Measurements from ENCODE around the gene SNX3. TPM values are rescaled to one million over a fixed set of nuclear protein-coding genes. Genes with fewer than 3 reads are reported as not detected.
A peak's percentile ranks its signal among the peaks of the same experiment; 100 is the strongest.

Gene SNX3
- total and polyA plus RNA-seq, 2 donors from 2014 or later, result 143 to 236 TPM

DNA sequence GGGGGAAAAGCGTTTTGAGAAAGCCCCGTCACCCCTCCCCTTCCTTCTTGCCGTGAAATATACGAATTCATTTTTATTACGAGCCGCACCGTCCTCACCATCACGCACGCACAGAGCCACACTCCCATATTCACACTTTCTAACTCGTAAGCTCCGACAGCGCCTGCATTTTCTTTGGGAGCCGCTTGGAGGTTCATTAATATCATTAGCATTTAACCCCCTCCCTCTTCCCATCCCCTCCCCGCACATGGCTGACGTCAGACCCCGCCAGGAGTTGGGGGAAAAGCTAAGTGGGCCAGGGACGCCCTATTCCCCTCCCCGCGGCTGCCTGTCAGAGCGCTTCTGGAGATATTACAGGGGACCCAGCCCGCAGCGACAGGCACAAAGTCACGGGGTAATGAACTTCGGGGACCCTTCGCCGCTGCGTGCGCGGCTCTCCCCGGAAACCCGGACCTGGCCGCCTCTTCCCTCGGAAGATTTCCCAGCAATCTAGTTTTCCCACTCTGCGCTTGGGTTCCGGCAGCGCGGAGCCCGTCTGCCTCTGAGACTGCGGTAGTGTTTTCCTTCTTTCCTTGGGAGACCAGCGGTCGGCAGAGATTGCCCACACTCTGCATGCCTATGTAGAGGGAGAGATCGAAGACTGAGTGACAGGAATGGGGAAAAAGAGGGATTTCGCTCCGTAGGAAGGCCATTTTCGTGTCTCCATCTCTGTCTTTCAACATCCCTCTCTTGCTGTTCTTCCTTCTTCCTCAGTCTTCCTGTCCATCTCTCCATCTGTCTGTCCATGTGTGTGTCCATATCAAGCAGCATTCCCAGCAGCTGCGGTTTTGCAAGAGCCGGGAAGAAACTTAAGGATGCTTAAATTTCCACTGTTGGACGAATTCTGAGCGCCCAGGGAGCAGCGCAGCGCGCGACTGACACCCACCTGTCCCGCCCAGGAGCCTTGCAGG is 94.9 kb downstream of the SNX3 start, which contains the start of gene NR2E1:
Gene NR2E1, plus strand, starts transcription at position 309 of the 950 bp plus-strand sequence. CDS start 744 bp downstream, outside the sequence.
- no peak within 1 kb of the TSS for H3K27ac ChIP-seq (ENCODE audit: low read depth in 2 of 2, low read length in 2 of 2)
- no peak within 1 kb of the TSS for H3K9ac ChIP-seq (ENCODE audit: low read length in 3 of 3)
- TF ChIP-seq, protein P1, sequence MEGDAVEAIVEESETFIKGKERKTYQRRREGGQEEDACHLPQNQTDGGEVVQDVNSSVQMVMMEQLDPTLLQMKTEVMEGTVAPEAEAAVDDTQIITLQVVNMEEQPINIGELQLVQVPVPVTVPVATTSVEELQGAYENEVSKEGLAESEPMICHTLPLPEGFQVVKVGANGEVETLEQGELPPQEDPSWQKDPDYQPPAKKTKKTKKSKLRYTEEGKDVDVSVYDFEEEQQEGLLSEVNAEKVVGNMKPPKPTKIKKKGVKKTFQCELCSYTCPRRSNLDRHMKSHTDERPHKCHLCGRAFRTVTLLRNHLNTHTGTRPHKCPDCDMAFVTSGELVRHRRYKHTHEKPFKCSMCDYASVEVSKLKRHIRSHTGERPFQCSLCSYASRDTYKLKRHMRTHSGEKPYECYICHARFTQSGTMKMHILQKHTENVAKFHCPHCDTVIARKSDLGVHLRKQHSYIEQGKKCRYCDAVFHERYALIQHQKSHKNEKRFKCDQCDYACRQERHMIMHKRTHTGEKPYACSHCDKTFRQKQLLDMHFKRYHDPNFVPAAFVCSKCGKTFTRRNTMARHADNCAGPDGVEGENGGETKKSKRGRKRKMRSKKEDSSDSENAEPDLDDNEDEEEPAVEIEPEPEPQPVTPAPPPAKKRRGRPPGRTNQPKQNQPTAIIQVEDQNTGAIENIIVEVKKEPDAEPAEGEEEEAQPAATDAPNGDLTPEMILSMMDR (IDR thresholded peaks at IDR 0.05; ENCODE audit: borderline replicate concordance, extremely low read depth, insufficient read depth), result no peak
- no peaks in the 10 kb centered on the region for H3K36me3 ChIP-seq (ENCODE audit: control insufficient read depth in 2 of 3, insufficient read depth in 3 of 3, low read length in 3 of 3)
- H3K9me3 ChIP-seq (ENCODE audit: control insufficient read depth in 2 of 3, insufficient read depth in 1 of 3, low read length in 3 of 3), result no peaks in the 10 kb centered on the region
- peaks cover 0 to 21% (median 6%) of the 10 kb centered on the region in 3 donors for H3K4me1 ChIP-seq (ENCODE audit: control insufficient read depth in 2 of 3, insufficient read depth in 2 of 3, low read depth in 1 of 3, low read length in 3 of 3)
- intact Hi-C loops (cut with DNase I), result no loop called here
- DNase-seq (peak in 1 of 5 donors; percentile 33), FAIRE-seq (no peak)
- no peak within 1 kb of the TSS for H3K4me3 ChIP-seq (ENCODE audit: low read length in 3 of 3)
- peaks cover 85% of the 10 kb centered on the region for H3K27me3 ChIP-seq (ENCODE audit: control insufficient read depth, insufficient read depth, low read length)

DNA sequence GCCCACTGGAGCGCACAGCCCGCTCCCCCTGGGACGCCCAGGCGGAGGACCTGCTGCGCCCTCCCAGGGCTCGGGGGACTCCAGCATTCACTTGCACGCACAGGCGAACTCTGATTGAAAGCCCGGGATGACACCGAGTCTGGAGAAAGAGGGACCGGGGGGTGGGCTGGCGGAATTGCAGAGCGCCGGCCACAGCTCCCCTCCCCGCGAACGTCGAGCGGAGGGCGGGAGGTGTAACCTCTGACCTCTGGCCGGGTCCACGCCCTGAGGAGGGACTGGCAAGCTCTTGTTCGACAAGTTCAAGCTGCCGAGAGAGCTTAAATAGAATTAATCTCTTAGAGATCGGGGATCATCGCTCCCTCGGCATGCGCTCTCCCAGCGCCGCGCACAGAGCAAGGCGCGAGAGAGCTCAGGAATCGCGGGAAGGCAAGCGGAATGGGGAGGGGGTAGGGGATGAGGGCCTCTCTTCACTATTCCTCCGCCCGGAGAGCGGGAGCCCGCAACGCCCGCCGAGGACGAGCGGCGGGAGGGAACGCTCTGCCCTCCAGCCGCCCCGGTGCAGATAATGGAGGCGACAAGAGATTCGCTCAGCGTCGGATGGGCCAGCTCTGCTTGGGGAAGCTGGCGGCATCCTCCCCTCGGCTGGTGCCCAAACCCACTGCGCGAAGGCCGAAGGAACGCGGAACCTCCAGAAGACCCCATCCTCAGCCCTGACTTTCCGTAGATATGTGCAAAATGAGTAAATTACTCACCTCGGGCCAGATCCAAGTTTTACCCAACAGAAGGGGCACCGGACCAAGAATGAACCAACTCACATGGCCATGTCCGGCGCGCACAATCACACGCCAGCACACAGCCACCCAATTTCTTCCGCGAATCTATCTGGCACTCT is 95.8 kb downstream of the SNX3 start:
- Histone ChIP-seq H3K27ac (ENCODE audit: low read depth in 2 of 2, low read length in 2 of 2) (no peak overlapping the region), H3K9me3 (ENCODE audit: control insufficient read depth in 2 of 3, insufficient read depth in 1 of 3, low read length in 3 of 3) (no peaks in the 10 kb centered on the region), H3K4me3 (ENCODE audit: low read length in 3 of 3) (no peak overlapping the region), H3K9ac (ENCODE audit: low read length in 3 of 3) (no peak overlapping the region), H3K27me3 (ENCODE audit: control insufficient read depth, insufficient read depth, low read length) (peaks cover 86% of the 10 kb centered on the region), H3K4me1 (ENCODE audit: control insufficient read depth in 2 of 3, insufficient read depth in 2 of 3, low read depth in 1 of 3, low read length in 3 of 3) (peaks cover 0 to 21% (median 6%) of the 10 kb centered on the region in 3 donors), H3K36me3 (ENCODE audit: control insufficient read depth in 2 of 3, insufficient read depth in 3 of 3, low read length in 3 of 3) (no peaks in the 10 kb centered on the region)
- intact Hi-C loops (cut with DNase I), result no loop called here
- peak in 1 of 5 donors; percentile 24 for DNase-seq
- TF ChIP-seq, protein P1 (IDR thresholded peaks at IDR 0.05; ENCODE audit: borderline replicate concordance, extremely low read depth, insufficient read depth), result no peak
- FAIRE-seq, result no peak

DNA sequence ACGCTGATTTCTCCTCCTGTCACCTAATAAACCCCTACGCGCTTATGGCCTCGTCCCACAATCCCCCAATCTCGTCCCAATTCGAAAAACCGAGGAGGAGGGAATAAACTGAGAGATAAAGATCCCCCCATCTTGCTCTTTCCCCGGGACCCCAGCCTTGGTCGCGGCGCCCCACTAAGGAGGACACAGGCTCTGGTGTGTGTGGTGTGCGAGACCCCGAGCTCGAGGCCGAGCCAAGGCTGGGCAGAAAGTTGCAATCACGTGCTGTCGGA is 96.4 kb downstream of the SNX3 start:
- peaks cover 0 to 20% (median 6%) of the 10 kb centered on the region in 3 donors for H3K4me1 ChIP-seq (ENCODE audit: control insufficient read depth in 2 of 3, insufficient read depth in 2 of 3, low read depth in 1 of 3, low read length in 3 of 3)
- FAIRE-seq, result no peak
- no peak overlapping the region for H3K9ac ChIP-seq (ENCODE audit: low read length in 3 of 3)
- H3K27ac ChIP-seq (ENCODE audit: low read depth in 2 of 2, low read length in 2 of 2), result no peak overlapping the region
- intact Hi-C loops (cut with DNase I), result no loop called here
- no peaks in the 10 kb centered on the region for H3K9me3 ChIP-seq (ENCODE audit: control insufficient read depth in 2 of 3, insufficient read depth in 1 of 3, low read length in 3 of 3)
- H3K27me3 ChIP-seq (ENCODE audit: control insufficient read depth, insufficient read depth, low read length), result peaks cover 88% of the 10 kb centered on the region
- TF ChIP-seq, protein P1 (IDR thresholded peaks at IDR 0.05; ENCODE audit: borderline replicate concordance, extremely low read depth, insufficient read depth), result no peak
- H3K36me3 ChIP-seq (ENCODE audit: control insufficient read depth in 2 of 3, insufficient read depth in 3 of 3, low read length in 3 of 3), result no peaks in the 10 kb centered on the region
- no peak overlapping the region for H3K4me3 ChIP-seq (ENCODE audit: low read length in 3 of 3)
- DNase-seq, result no peak

Data from kidney (tissue), 14 donors.